ENCODE data around the gene MAST2.

The MAST2 gene

GRCh38 chr1:45828841-45829240 lies 25.4 kb downstream of the MAST2 start:
- no peak overlapping the region for H3K23ac ChIP-seq (ENCODE audit: low read length)
- no peak overlapping the region for H4K12ac ChIP-seq (ENCODE audit: low read depth, low read length)
- no peak overlapping the region for H3K4me2 ChIP-seq (ENCODE audit: low read length)
- no peak overlapping the region for H3K4me3 ChIP-seq (ENCODE audit: low read depth, low read length)
- no peak overlapping the region for H2BK120ac ChIP-seq (ENCODE audit: insufficient read depth, low read length, poor library complexity)
- no peak overlapping the region for H2BK12ac ChIP-seq (ENCODE audit: low read length)
- no peaks in the 10 kb centered on the region for H3K9me3 ChIP-seq (ENCODE audit: insufficient read depth, low read depth, low read length)
- DNase-seq: no peak
- H4K8ac ChIP-seq (ENCODE audit: low read depth, low read length): no peak overlapping the region
- H3K79me2 ChIP-seq (ENCODE audit: control insufficient read depth, insufficient read depth, low read length, poor library complexity): no peaks in the 10 kb centered on the region
- H2AFZ ChIP-seq (ENCODE audit: insufficient read depth, low read length, poor library complexity): no peak overlapping the region
- H3K14ac ChIP-seq (ENCODE audit: low read length): no peak overlapping the region
- H2BK5ac ChIP-seq (ENCODE audit: low read depth, low read length, poor library complexity): no peak overlapping the region
- H3K36me3 ChIP-seq (ENCODE audit: control insufficient read depth in 1 of 2, insufficient read depth in 2 of 2, low read length in 2 of 2): peaks cover 14 to 17% of the 10 kb centered on the region in 2 experiments
- no peak overlapping the region for H3K4ac ChIP-seq (ENCODE audit: low read depth, low read length)
- H3K27ac ChIP-seq (ENCODE audit: low read depth, low read length): no peak overlapping the region
- H4K91ac ChIP-seq (ENCODE audit: low read depth, low read length): no peak overlapping the region
- WGBS (ENCODE audit: extremely low coverage, insufficient coverage, insufficient read length): no CpG with 5 or more reads among the region's 1 CpG
- no peak overlapping the region for H3K9ac ChIP-seq (ENCODE audit: low read length)
- no peak overlapping the region for H3K18ac ChIP-seq (ENCODE audit: low read length)
- H3K27me3 ChIP-seq (ENCODE audit: insufficient read depth, low read length): no peaks in the 10 kb centered on the region
- no peaks in the 10 kb centered on the region for H3K4me1 ChIP-seq (ENCODE audit: control insufficient read depth in 1 of 2, insufficient read depth in 2 of 2, low read length in 2 of 2)
- no peak overlapping the region for H2AK5ac ChIP-seq (ENCODE audit: low read length)
- no peaks in the 10 kb centered on the region for H3K79me1 ChIP-seq (ENCODE audit: low read length)

DNA sequence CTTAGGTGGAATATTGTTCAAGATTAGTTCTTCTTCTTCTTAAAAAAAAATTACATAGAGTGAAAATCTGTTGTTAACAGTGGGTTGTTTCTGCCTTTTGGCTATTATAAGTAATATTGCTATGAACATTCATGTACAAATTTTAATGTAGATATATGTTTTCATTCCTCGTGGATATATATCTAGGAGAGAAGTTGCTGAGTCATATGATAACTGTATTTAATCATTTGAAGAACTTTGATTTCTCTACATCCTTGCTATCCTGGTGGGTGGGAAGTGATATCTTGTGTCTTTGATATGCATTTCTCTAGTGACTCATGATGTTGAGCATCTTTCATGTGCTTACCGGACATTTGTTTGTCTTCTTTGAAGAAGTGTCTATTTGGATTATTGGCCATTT lies 29.9 kb downstream of the MAST2 start:
- Histone ChIP-seq H3K4ac (ENCODE audit: low read depth, low read length) (no peak overlapping the region), H3K4me3 (ENCODE audit: low read depth, low read length) (no peak overlapping the region), H3K14ac (ENCODE audit: low read length) (no peak overlapping the region), H2BK5ac (ENCODE audit: low read depth, low read length, poor library complexity) (no peak overlapping the region), H2BK120ac (ENCODE audit: insufficient read depth, low read length, poor library complexity) (no peak overlapping the region), H4K8ac (ENCODE audit: low read depth, low read length) (no peak overlapping the region), H3K79me1 (ENCODE audit: low read length) (no peaks in the 10 kb centered on the region), H3K9ac (ENCODE audit: low read length) (no peak overlapping the region), H2AFZ (ENCODE audit: insufficient read depth, low read length, poor library complexity) (no peak overlapping the region), H3K79me2 (ENCODE audit: control insufficient read depth, insufficient read depth, low read length, poor library complexity) (no peaks in the 10 kb centered on the region), H3K18ac (ENCODE audit: low read length) (no peak overlapping the region), H3K4me2 (ENCODE audit: low read length) (no peak overlapping the region), H3K27me3 (ENCODE audit: insufficient read depth, low read length) (no peaks in the 10 kb centered on the region), H3K27ac (ENCODE audit: low read depth, low read length) (no peak overlapping the region), H4K12ac (ENCODE audit: low read depth, low read length) (no peak overlapping the region), H3K23ac (ENCODE audit: low read length) (no peak overlapping the region), H2AK5ac (ENCODE audit: low read length) (no peak overlapping the region), H3K4me1 (ENCODE audit: control insufficient read depth in 1 of 2, insufficient read depth in 2 of 2, low read length in 2 of 2) (no peaks in the 10 kb centered on the region), H3K36me3 (ENCODE audit: control insufficient read depth in 1 of 2, insufficient read depth in 2 of 2, low read length in 2 of 2) (peaks cover 8% of the 10 kb centered on the region in 2 experiments), H3K9me3 (ENCODE audit: insufficient read depth, low read depth, low read length) (no peaks in the 10 kb centered on the region), H2BK12ac (ENCODE audit: low read length) (no peak overlapping the region), H4K91ac (ENCODE audit: low read depth, low read length) (no peak overlapping the region)
- DNase-seq: no peak
- WGBS (ENCODE audit: extremely low coverage, insufficient coverage, insufficient read length): no CpG with 5 or more reads among the region's 2 CpGs

DNA sequence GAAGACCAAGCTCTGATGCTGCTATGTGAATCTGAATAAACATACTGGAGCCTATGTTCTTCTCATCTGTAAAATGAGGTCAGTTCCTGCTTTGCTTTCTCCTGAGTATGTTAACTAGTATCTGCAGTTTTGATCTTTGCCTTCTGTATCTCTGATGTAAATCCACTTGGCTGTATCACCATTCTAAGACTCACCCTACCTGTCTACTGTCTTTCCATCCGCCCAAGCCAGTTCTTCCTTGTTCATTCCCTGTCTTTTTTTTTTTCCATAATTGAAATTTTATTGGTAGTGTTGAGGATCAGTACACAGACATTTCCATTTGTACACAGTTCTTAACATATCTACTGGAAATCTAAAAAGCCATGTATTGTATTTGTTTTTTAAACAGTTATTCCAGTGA lies 31.3 kb downstream of the MAST2 start:
- Histone ChIP-seq H3K27ac (ENCODE audit: low read depth, low read length) (no peak overlapping the region), H3K36me3 (ENCODE audit: control insufficient read depth in 1 of 2, insufficient read depth in 2 of 2, low read length in 2 of 2) (peaks cover 5 to 13% of the 10 kb centered on the region in 2 experiments), H3K4ac (ENCODE audit: low read depth, low read length) (no peak overlapping the region), H3K9ac (ENCODE audit: low read length) (no peak overlapping the region), H2BK5ac (ENCODE audit: low read depth, low read length, poor library complexity) (no peak overlapping the region), H3K4me3 (ENCODE audit: low read depth, low read length) (no peak overlapping the region), H2AK5ac (ENCODE audit: low read length) (no peak overlapping the region), H3K14ac (ENCODE audit: low read length) (no peak overlapping the region), H4K8ac (ENCODE audit: low read depth, low read length) (no peak overlapping the region), H3K4me2 (ENCODE audit: low read length) (no peak overlapping the region), H3K79me2 (ENCODE audit: control insufficient read depth, insufficient read depth, low read length, poor library complexity) (no peaks in the 10 kb centered on the region), H4K12ac (ENCODE audit: low read depth, low read length) (no peak overlapping the region), H3K23ac (ENCODE audit: low read length) (no peak overlapping the region), H3K9me3 (ENCODE audit: insufficient read depth, low read depth, low read length) (no peaks in the 10 kb centered on the region), H2BK120ac (ENCODE audit: insufficient read depth, low read length, poor library complexity) (no peak overlapping the region), H3K4me1 (ENCODE audit: control insufficient read depth in 1 of 2, insufficient read depth in 2 of 2, low read length in 2 of 2) (no peaks in the 10 kb centered on the region), H2AFZ (ENCODE audit: insufficient read depth, low read length, poor library complexity) (no peak overlapping the region), H2BK12ac (ENCODE audit: low read length) (no peak overlapping the region), H3K79me1 (ENCODE audit: low read length) (no peaks in the 10 kb centered on the region), H4K91ac (ENCODE audit: low read depth, low read length) (no peak overlapping the region), H3K18ac (ENCODE audit: low read length) (no peak overlapping the region), H3K27me3 (ENCODE audit: insufficient read depth, low read length) (no peaks in the 10 kb centered on the region)
- no CpG with 5 or more reads among the region's 1 CpG for WGBS (ENCODE audit: extremely low coverage, insufficient coverage, insufficient read length)
- no peak for DNase-seq

GRCh38 chr1:45836451-45836850 lies 33.0 kb downstream of the MAST2 start:
- no peak overlapping the region for H3K14ac ChIP-seq (ENCODE audit: low read length)
- no peaks in the 10 kb centered on the region for H3K27me3 ChIP-seq (ENCODE audit: insufficient read depth, low read length)
- WGBS (ENCODE audit: extremely low coverage, insufficient coverage, insufficient read length): no CpG with 5 or more reads among the region's 3 CpGs
- H3K4me3 ChIP-seq (ENCODE audit: low read depth, low read length): no peak overlapping the region
- H4K8ac ChIP-seq (ENCODE audit: low read depth, low read length): no peak overlapping the region
- no peak overlapping the region for H2BK120ac ChIP-seq (ENCODE audit: insufficient read depth, low read length, poor library complexity)
- H3K18ac ChIP-seq (ENCODE audit: low read length): no peak overlapping the region
- peaks cover 4 to 8% of the 10 kb centered on the region in 2 experiments for H3K36me3 ChIP-seq (ENCODE audit: control insufficient read depth in 1 of 2, insufficient read depth in 2 of 2, low read length in 2 of 2)
- no peak overlapping the region for H4K12ac ChIP-seq (ENCODE audit: low read depth, low read length)
- H2BK5ac ChIP-seq (ENCODE audit: low read depth, low read length, poor library complexity): no peak overlapping the region
- no peak overlapping the region for H4K91ac ChIP-seq (ENCODE audit: low read depth, low read length)
- H3K23ac ChIP-seq (ENCODE audit: low read length): no peak overlapping the region
- H2AFZ ChIP-seq (ENCODE audit: insufficient read depth, low read length, poor library complexity): no peak overlapping the region
- H3K4me1 ChIP-seq (ENCODE audit: control insufficient read depth in 1 of 2, insufficient read depth in 2 of 2, low read length in 2 of 2): no peaks in the 10 kb centered on the region
- no peak overlapping the region for H3K4me2 ChIP-seq (ENCODE audit: low read length)
- no peaks in the 10 kb centered on the region for H3K79me1 ChIP-seq (ENCODE audit: low read length)
- H2AK5ac ChIP-seq (ENCODE audit: low read length): no peak overlapping the region
- no peak for DNase-seq
- no peaks in the 10 kb centered on the region for H3K9me3 ChIP-seq (ENCODE audit: insufficient read depth, low read depth, low read length)
- no peak overlapping the region for H2BK12ac ChIP-seq (ENCODE audit: low read length)
- no peak overlapping the region for H3K9ac ChIP-seq (ENCODE audit: low read length)
- no peaks in the 10 kb centered on the region for H3K79me2 ChIP-seq (ENCODE audit: control insufficient read depth, insufficient read depth, low read length, poor library complexity)
- no peak overlapping the region for H3K27ac ChIP-seq (ENCODE audit: low read depth, low read length)
- no peak overlapping the region for H3K4ac ChIP-seq (ENCODE audit: low read depth, low read length)
